Subcutaneous adipose tissue (tissue), 4 donors: ENCODE measurements around the gene ERVH48-1. TPM values are rescaled to one million over a fixed set of nuclear protein-coding genes. Genes with fewer than 3 reads are reported as not detected.

ENCODE experiments used
- total RNA-seq, 4 donors: library from RNA; depleted of rRNA; stranded (reverse); fragments of >200 nt; gene quantifications; one replicate each; pipeline ENCODE4 v1.1.0, GENCODE V29; 2016
- TF ChIP-seq, protein P1 (sequence below): fragments of 450-650 bp; IDR thresholded peaks from one replicate; pipeline ENCODE4 v1.5.1; 2016; ENCODE audit warnings: low read depth, mild to moderate bottlenecking, control low read depth, antibody characterized with exemption, moderate library complexity

The ERVH48-1 gene
- total RNA-seq, 4 donors from 2014 or later = not detected

DNA sequence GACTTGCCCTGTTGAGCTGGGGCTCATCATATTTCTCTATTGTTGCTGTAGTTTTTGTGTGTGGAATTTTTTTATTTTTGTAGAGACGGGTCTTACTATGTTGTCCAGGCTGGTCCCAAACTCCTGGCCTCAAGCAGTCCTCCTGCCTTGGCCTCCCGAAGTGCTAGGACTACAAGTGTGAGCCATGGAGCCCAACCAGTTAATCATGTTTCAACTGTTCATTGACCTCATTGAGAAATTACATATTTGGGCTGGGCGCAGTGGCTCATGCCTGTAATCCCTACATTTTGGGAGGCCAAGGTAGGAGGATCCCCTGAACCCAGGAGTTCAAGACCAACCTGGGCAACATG is 39.8 kb upstream of the ERVH48-1 start:
- TF ChIP-seq, protein P1, sequence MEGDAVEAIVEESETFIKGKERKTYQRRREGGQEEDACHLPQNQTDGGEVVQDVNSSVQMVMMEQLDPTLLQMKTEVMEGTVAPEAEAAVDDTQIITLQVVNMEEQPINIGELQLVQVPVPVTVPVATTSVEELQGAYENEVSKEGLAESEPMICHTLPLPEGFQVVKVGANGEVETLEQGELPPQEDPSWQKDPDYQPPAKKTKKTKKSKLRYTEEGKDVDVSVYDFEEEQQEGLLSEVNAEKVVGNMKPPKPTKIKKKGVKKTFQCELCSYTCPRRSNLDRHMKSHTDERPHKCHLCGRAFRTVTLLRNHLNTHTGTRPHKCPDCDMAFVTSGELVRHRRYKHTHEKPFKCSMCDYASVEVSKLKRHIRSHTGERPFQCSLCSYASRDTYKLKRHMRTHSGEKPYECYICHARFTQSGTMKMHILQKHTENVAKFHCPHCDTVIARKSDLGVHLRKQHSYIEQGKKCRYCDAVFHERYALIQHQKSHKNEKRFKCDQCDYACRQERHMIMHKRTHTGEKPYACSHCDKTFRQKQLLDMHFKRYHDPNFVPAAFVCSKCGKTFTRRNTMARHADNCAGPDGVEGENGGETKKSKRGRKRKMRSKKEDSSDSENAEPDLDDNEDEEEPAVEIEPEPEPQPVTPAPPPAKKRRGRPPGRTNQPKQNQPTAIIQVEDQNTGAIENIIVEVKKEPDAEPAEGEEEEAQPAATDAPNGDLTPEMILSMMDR = no peak

DNA sequence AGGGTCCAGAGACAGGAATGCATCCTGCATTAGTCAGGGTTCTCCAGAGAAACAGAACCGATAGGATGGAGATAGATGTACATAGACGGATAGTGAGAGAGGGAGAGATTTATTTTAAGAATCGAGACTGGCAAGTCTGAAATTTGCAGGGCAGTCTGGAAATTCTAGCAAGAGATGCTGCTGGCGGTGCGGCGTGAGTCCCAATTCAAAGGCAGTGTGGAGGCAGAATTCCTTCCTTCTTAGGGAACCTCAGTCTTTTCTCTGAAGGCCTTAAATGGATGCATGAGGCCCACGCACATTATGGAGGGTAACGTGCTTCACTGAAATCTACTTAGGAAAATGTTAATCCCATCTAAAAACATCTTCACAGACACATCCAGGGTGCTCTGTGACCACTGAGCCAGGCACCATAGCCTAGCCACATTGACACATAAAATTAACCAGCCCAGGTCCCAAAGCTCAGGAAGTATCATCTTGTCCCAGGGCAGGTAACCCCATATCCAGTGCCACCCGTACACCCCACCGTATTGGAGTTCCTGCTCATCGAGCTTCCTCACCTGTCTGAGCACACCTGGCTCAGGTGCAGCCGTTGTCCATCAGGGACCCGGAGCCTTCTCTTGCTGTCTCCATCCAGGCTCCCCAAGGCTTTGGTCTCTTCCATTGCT is 39.2 kb upstream of the ERVH48-1 start:
- TF ChIP-seq, protein P1 = no peak

DNA sequence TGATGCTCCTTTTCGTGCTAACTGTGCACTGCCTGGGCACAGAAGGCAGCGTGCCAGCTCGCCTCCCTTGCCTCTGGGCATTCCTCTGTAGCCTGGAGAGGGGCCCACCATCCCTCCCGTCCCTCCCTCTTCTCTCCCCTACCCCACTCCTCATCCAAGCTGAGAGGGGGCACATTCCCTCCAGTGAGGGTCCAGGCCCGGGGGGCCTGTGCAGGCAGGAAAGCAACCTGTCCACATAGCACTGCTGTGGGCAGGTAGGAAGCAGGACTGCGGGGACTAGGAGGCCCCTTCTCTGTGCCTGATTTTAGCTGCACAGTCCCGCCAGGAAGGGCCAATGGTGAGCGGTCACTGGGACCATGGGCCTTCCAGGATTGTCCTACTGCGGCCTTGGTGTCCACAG is 38.7 kb upstream of the ERVH48-1 start:
- TF ChIP-seq, protein P1 = no peak

DNA sequence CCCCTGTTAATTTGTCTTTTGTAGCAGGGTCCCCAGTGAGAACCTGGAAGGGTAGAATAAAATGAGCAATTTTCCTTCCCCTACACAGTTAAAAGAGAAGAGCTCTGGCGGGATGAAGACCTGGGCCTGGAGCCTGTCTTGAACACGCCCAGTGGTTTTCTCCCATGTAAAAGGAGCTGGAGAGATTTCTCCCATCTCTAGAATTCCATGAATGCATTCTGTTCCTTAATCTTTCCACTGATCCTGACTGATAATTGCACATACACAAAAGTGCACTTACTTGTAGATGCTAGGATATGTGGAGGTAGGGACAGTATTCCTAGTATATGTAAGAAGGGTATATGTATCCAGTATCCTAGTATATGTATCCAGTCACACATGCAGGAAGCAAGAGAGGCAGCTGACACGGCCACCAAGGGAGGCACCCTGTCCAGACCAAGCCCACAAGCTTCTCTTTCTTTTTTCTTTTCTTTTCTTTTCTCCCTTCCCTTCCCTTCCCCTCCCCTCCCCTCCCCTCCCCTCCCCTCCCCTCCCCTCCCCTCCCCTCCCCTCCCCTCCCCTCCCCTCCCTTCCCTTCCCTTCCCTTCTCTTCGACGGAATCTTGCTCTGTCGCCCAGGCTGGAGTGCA is 37.1 kb upstream of the ERVH48-1 start:
- TF ChIP-seq, protein P1 = no peak

DNA sequence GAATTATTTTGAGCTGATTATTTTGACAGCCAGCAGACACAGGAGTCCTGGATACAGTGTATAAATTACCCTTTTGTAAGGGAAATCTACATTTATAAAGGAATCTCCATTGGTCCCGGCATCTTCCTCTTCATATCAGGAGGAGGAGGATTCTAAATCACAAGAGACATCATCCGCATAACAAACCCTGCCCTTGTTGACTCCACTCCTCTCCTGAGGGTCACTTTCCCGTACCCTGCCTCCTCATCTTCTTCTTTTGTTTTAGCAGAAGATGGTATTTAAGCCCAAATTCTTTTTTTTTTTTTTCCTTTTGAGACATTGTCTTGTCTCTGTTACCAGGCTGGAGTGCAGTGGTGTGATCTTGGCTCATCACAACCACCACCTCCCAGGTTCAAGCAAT is 34.3 kb upstream of the ERVH48-1 start:
- TF ChIP-seq, protein P1 = no peak

DNA sequence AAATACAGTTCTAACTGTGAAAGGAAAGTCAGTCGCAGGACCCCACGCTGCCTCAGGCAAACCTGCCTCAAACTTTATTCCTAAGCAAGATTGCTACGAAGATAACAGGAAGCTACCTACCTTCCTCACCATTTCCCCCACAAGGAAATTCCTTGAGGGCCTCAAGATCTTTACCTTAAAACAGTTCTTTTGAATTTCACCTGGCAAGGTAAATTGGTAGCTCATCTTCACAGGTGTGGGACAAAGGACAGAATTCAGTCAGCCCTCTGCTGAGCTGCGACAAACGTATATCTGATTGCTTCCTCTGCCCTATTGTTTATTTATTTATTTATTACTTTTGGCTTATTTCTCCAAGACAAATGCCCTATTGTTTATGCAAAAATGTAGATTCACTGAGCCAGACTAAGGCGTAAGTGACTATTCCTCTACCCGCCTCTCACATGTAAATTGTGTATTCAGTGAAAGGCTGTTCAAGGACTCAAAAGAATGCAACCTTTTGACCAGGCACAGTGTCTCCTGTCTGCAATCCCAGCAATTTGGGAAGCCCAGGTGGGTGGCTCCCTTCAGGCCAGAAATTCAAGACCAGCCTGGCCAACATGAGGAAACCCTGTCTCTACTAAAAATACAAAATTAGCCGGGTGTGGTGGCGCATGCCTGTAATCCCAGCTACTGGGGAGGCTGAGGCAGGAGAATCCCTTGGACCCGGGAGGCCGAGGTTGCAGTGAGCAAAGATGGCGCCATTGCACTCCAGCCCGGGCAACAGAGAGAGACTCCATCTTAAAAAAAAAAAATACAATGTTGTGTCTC is 31.6 kb upstream of the ERVH48-1 start:
- TF ChIP-seq, protein P1 = no peak

DNA sequence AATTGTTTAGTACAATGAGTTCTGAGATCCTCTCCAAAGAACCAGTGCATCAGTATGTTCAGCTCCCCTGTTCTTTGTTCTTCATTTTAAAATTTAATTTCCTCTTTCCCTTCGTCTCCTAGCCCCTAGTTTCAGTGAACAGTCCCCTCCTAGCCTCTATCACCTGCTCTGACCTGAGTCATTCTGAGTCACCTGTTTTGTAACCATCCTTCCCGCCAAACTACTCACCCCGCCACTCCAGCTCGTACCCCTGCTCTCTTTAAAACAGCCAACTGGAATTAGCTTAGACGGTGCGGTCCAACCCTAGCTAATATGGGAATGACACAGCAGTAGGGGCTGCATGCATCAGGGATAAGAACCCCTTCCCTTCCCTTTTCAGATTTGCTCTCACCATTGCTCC is 16.8 kb upstream of the ERVH48-1 start:
- TF ChIP-seq, protein P1 = no peak
